Cardiac fibroblast (primary cell): ENCODE data around the gene SPON2.
A peak's percentile ranks its signal among the peaks of the same experiment; 100 is the strongest.

Experiments used
- DNase-seq, 2 donors: peaks; one replicate each; pipeline versions ENCODE4 v3.0.0 to v3.0.0-alpha.2; 2010; ENCODE audit warnings: low read depth in 2 of 2
- H3K4me3 ChIP-seq, 2 donors: replicated peaks in 1 of 2; 1 replicate in 1 of 2; 2 replicates in 1 of 2; pipeline ENCODE4 v1.5.1; 2011; ENCODE audit warnings: low read depth in 2 of 2, low read length in 2 of 2, mild to moderate bottlenecking in 2 of 2, moderate library complexity in 1 of 2
- TF ChIP-seq, protein P1 (sequence below): IDR thresholded peaks from one replicate; pipeline ENCODE4 v1.5.1; 2011; ENCODE audit warnings: low read depth, mild to moderate bottlenecking, low read length, inconsistent platforms

SPON2 gene

DNA sequence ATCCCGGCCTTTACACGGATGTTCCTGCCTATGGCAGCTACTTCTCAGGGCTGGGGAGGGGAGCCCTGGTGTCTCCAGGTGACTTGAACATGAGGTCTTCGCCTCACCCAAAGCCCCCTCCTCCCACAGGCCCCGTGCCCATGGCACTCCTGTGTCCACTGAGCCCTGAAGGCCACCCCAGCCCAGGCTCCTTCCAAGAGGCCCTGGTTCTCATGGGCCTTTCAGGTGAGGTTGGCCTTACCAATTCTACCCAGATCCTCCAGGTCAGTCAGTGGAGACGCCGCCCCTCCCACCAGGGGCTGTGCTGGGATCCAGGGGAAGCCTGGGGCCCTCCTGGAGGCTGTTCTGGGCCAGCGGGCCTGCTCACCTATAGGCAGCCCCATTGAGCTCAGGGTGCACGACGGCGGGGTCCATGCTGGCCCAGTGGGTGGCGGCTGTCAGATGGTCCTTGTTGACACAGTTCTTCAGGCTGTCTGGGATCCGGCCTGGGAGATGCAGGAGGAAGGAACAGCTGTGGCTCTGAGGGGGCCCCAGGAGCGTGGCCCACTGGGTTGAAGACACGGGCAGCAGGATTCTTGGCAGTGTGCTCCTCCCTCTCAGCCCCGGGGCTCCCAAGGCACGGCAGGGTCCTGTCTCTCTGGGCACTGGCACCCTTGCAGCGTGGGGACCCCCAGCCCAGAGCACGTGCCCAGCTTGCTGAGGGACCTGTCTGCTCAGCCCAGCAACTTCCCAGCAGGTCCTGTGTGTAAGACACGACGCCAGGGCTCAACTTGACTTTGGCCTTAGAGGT is 40.4 kb upstream of the SPON2 start:
- TF ChIP-seq, protein P1, sequence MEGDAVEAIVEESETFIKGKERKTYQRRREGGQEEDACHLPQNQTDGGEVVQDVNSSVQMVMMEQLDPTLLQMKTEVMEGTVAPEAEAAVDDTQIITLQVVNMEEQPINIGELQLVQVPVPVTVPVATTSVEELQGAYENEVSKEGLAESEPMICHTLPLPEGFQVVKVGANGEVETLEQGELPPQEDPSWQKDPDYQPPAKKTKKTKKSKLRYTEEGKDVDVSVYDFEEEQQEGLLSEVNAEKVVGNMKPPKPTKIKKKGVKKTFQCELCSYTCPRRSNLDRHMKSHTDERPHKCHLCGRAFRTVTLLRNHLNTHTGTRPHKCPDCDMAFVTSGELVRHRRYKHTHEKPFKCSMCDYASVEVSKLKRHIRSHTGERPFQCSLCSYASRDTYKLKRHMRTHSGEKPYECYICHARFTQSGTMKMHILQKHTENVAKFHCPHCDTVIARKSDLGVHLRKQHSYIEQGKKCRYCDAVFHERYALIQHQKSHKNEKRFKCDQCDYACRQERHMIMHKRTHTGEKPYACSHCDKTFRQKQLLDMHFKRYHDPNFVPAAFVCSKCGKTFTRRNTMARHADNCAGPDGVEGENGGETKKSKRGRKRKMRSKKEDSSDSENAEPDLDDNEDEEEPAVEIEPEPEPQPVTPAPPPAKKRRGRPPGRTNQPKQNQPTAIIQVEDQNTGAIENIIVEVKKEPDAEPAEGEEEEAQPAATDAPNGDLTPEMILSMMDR: no peak
- no peak for DNase-seq
- H3K4me3 ChIP-seq: no peak overlapping the region

DNA sequence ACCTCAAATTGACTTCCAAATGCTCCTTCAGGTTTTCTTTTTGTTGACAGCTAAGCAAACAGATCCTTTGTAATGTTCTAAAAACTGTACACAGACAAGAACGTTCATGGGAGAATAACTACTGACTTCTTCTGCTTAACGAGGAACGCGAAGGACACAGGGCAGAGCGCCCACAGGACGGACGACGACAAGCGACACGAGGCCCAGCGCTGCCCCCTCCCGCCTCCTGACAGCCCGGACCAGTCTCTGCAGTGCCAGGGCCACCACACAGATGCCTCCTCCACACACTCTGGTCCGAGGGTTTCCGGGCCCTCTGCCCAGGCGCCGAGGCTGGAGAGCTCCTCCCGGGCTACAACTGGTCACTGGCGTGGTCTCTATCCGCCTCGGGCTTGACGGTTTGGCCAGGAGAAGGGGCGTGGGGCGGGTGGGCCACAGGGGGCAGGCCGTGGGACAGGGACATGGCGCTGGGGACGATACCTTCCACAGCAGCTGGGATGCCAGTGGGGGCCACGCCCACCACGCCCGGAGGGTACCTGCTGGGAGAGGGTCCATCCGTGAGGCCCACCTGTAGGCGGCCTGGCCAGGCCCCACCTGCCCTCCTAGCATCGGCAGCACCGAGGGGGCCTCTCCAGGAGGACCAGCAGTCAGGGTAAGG is 39.6 kb upstream of the SPON2 start:
- no peak for DNase-seq
- no peak overlapping the region for H3K4me3 ChIP-seq
- TF ChIP-seq, protein P1: no peak

DNA sequence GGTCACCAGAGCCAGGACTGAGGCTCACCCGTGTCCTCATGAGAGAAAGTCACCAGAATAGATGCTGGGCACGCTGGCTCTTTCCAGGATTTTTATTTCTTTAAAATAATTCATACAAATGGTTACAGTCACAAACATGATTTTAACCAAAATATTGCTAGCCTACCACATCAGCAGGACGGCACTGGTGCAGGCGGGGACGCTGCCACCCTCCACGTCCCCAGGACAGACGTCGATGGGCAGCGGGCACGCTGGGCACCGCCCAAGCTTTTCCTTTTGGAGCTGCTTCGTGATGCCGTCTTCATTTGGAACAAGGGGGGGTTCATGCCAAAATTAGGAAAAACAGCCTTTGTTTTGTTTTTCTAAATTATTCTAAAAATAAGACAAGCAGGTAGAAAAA is 39.0 kb upstream of the SPON2 start:
- H3K4me3 ChIP-seq: no peak overlapping the region
- no peak for DNase-seq
- TF ChIP-seq, protein P1: no peak

DNA sequence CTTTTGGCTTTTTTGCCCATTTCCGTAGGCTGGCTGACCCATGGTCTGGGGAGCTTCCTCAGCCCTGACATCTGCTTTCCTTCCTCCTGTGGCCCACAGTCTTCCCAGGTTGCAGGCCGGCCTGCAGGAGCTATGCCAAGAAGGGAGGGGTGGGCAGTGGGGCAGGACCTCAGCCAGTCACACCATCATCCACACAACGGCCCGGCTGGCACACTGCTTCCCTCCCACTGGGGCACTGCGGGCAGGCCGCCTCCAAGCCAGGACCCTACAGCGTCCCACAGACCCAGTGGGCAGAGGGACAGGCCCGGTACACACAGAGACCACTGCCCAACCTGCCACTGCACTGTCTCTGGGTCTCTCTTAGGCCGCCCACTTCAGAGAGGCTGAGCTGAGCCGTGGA is 38.6 kb upstream of the SPON2 start:
- TF ChIP-seq, protein P1: no peak
- no peak for DNase-seq

DNA sequence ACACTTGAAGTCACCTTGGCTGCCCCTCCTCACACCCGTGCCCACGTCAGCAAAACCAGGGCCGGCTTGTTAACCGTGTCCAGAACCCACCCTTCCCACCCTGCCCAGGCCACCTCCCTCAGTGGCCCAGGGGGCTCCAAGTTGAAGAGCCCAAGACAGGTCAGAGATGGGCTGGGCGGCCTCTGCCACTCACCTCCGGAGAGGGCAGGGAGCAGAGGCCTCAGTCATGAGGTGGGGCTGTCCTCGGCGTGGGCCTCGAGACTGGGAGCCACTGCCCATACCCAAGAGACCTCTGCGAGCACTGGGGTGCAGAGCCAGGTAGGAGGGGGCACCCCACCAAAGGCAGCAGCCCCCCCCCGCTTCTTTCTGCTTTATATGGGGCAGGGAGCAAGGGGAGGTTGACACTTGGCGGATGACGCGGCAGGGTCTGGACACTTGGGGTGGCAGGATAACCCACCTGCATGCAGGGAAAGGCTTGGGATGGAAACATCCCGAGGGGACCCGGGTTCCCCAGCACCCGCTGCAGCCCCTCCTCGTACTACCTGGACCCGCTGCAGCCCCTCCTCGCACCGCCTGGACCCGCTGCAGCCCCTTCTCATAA is 38.0 kb upstream of the SPON2 start:
- no peak overlapping the region for H3K4me3 ChIP-seq
- DNase-seq: no peak
- TF ChIP-seq, protein P1: no peak

More for the DNA sequence above, 38.6 kb upstream of the SPON2 start:
- H3K4me3 ChIP-seq: no peak overlapping the region

DNA sequence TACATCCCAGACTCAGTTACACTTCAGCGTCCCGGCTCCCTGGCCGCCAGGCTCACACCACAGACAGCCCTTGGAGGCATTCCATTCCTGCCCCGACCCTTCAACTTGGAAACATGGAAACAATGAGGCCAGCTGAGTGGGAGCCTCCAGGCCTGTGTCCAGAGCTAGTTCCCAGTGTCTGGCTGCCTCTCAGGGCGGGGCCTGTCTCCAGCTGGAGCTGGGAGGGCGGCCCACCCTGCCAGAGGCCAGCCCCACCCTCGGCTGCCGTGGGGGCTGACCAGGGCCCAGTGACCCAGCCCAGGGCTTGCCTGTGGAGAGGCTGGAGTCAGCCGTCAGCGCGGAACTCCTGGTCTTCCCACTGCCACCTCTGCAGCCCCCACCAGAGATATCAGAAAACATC is 37.4 kb upstream of the SPON2 start:
- TF ChIP-seq, protein P1: no peak
- peak; percentile 71 to 94 for DNase-seq
- H3K4me3 ChIP-seq: no peak overlapping the region
